Fibroblast of lung (primary cell): Measurements from ENCODE around the gene TSEN54. TPM values are rescaled to one million over a fixed set of nuclear protein-coding genes. Genes with fewer than 3 reads are reported as not detected.

Source experiments
- DNase-seq, 2 donors: peaks; one replicate each; pipeline versions ENCODE4 v3.0.0 to v3.0.0-alpha.2; 2010; ENCODE audit warnings: low read depth in 2 of 2
- H2AFZ ChIP-seq: 2 replicates; pipeline ENCODE4 v1.5.1; 2012; ENCODE audit warnings: low read length, control low read depth, inconsistent platforms
- H3K27ac ChIP-seq: 2 replicates; pipeline ENCODE4 v1.5.1; 2011; ENCODE audit warnings: low read length, control low read depth; ENCODE audit not compliant: insufficient read depth
- H3K27me3 ChIP-seq: 2 replicates; pipeline ENCODE4 v1.5.1; 2011; ENCODE audit warnings: mild to moderate bottlenecking, low read length; ENCODE audit not compliant: control insufficient read depth, insufficient read depth
- H3K36me3 ChIP-seq: 2 replicates; pipeline ENCODE4 v1.5.1; 2011; ENCODE audit warnings: low read length; ENCODE audit not compliant: control insufficient read depth, insufficient read depth
- H3K4me1 ChIP-seq: 2 replicates; pipeline ENCODE4 v1.5.1; 2011; ENCODE audit warnings: low read length; ENCODE audit not compliant: control insufficient read depth, insufficient read depth; ENCODE audit errors: extremely low read depth
- H3K4me2 ChIP-seq: 2 replicates; pipeline ENCODE4 v1.5.1; 2011; ENCODE audit warnings: low read length, control low read depth; ENCODE audit not compliant: insufficient read depth; ENCODE audit errors: extremely low read depth
- H3K4me3 ChIP-seq, 4 experiments: fragments of 200-600 bp in 1 of 4; sonication (generic) in 1 of 4; replicated peaks in 1 of 4; 2 replicates each; pipeline ENCODE4 v1.5.1; 2011 to 2016; ENCODE audit warnings: low read length in 4 of 4, low read depth in 3 of 4, mild to moderate bottlenecking in 3 of 4, control low read depth in 2 of 4, inconsistent platforms in 1 of 4, mixed read lengths in 1 of 4; ENCODE audit not compliant: insufficient read depth in 1 of 4; ENCODE audit errors: control extremely low read depth in 1 of 4
- H3K79me2 ChIP-seq: 2 replicates; pipeline ENCODE4 v1.5.1; 2012; ENCODE audit warnings: mild to moderate bottlenecking, low read length, inconsistent platforms; ENCODE audit not compliant: control insufficient read depth, insufficient read depth
- H3K9ac ChIP-seq: 2 replicates; pipeline ENCODE4 v1.5.1; 2011; ENCODE audit warnings: mild to moderate bottlenecking, low read length, control low read depth; ENCODE audit not compliant: insufficient read depth
- H3K9me3 ChIP-seq: 2 replicates; pipeline ENCODE4 v1.5.1; 2012; ENCODE audit warnings: low read depth, low read length; ENCODE audit not compliant: control insufficient read depth, insufficient read depth
- H4K20me1 ChIP-seq: 2 replicates; pipeline ENCODE4 v1.5.1; 2011; ENCODE audit warnings: low read length; ENCODE audit not compliant: control insufficient read depth, insufficient read depth; ENCODE audit errors: extremely low read depth
- CTCF ChIP-seq, 2 donors: IDR thresholded peaks in 1 of 2; conservative IDR thresholded peaks in 1 of 2; 1 replicate in 1 of 2; 2 replicates in 1 of 2; pipeline ENCODE4 v1.5.1; 2011 to 2012; ENCODE audit warnings: low read length in 2 of 2, control low read depth in 1 of 2, inconsistent platforms in 1 of 2, low read depth in 1 of 2, mild to moderate bottlenecking in 1 of 2
- EZH2 ChIP-seq: IDR thresholded peaks from 2 replicates; pipeline ENCODE4 v1.5.1; 2012; ENCODE audit warnings: low read length, control low read depth, mild to moderate bottlenecking; ENCODE audit errors: missing control alignments
- polyA plus RNA-seq, 2 donors: library from polyadenylated mRNA; depleted of rRNA in 1 of 2; stranded (reverse) in 1 of 2; unstranded in 1 of 2; fragments of >200 nt; gene quantifications; 2 replicates each; pipeline ENCODE4 v1.2.1, GENCODE V29; 2011 to 2012; ENCODE audit warnings: missing spikeins in 1 of 2
- total RNA-seq: library from RNA; depleted of rRNA; stranded (reverse); fragments of >200 nt; gene quantifications from 2 replicates; pipeline ENCODE4 v1.2.1, GENCODE V29; 2014

Gene TSEN54
- total and polyA plus RNA-seq, 2 donors (not counting 1 experiment from before 2014, with no cell fraction given): 5.3 to 7.8 TPM

GRCh38 chr17:75535119-75535537 lies 18.8 kb downstream of the TSEN54 start:
- Histone ChIP-seq H3K79me2 (no peaks in the 10 kb centered on the region), H4K20me1 (no peaks in the 10 kb centered on the region), H3K4me1 (no peaks in the 10 kb centered on the region), H3K9me3 (no peaks in the 10 kb centered on the region), H3K9ac (no peak overlapping the region), H3K27me3 (peaks cover 2% of the 10 kb centered on the region), H3K4me2 (no peak overlapping the region), H2AFZ (no peak overlapping the region), H3K36me3 (no peaks in the 10 kb centered on the region), H3K4me3 (no peak overlapping the region), H3K27ac (no peak overlapping the region)
- no peak for DNase-seq
- TF ChIP-seq EZH2 (no peak), CTCF (conservative IDR thresholded peaks at IDR 0.05 in 1 of 2, IDR thresholded peaks at IDR 0.05 in 1 of 2; ENCODE audit: low read depth in 1 of 2, low read length in 2 of 2) (no peak)

GRCh38 chr17:75535871-75536270 lies 19.5 kb downstream of the TSEN54 start:
- Histone ChIP-seq H3K27me3 (peaks cover 2% of the 10 kb centered on the region), H3K79me2 (no peaks in the 10 kb centered on the region), H3K4me1 (no peaks in the 10 kb centered on the region), H3K9ac (no peak overlapping the region), H3K27ac (no peak overlapping the region), H3K4me2 (no peak overlapping the region), H4K20me1 (no peaks in the 10 kb centered on the region), H3K9me3 (no peaks in the 10 kb centered on the region), H3K36me3 (no peaks in the 10 kb centered on the region), H3K4me3 (no peak overlapping the region), H2AFZ (no peak overlapping the region)
- no peak for TF ChIP-seq EZH2
- TF ChIP-seq CTCF (conservative IDR thresholded peaks at IDR 0.05 in 1 of 2, IDR thresholded peaks at IDR 0.05 in 1 of 2; ENCODE audit: low read depth in 1 of 2, low read length in 2 of 2): no peak
- no peak for DNase-seq

- Histone ChIP-seq H3K27me3 (peaks cover 2% of the 10 kb centered on the region), H3K79me2 (no peaks in the 10 kb centered on the region), H4K20me1 (no peaks in the 10 kb centered on the region), H3K4me2 (no peak overlapping the region), H3K27ac (no peak overlapping the region), H2AFZ (no peak overlapping the region), H3K4me1 (no peaks in the 10 kb centered on the region), H3K9ac (no peak overlapping the region), H3K36me3 (no peaks in the 10 kb centered on the region), H3K9me3 (no peaks in the 10 kb centered on the region), H3K4me3 (no peak overlapping the region)
- TF ChIP-seq CTCF (conservative IDR thresholded peaks at IDR 0.05 in 1 of 2, IDR thresholded peaks at IDR 0.05 in 1 of 2; ENCODE audit: low read depth in 1 of 2, low read length in 2 of 2) (no peak), EZH2 (no peak)
- DNase-seq: no peak
These were observed 20.0 kb downstream of the TSEN54 start for GRCh38 chr17:75536366-75536765.
